GM12891 (cell line): ENCODE data around the gene LONP1. TPM values are rescaled to one million over a fixed set of nuclear protein-coding genes. Genes with fewer than 3 reads are reported as not detected.
"Not testable (repeated sequence)": the region's sequence is repeated elsewhere in the genome, so short reads cannot be mapped to it uniquely, and the experiment has no call there.

Experiments
- DNase-seq: peaks from one replicate; pipeline ENCODE4 v3.0.0; 2011; ENCODE audit warnings: low spot score; ENCODE audit not compliant: insufficient read length
- FAIRE-seq: peaks from 2 replicates; lab custom pipeline; 2011; peaks lifted over from hg19 to GRCh38; lab: Jason Lieb, UNC
- PAX5 ChIP-seq: IDR thresholded peaks from 2 replicates; pipeline ENCODE4 v1.6.1; 2011; ENCODE audit warnings: low read length, moderate library complexity, mild to moderate bottlenecking; ENCODE audit not compliant: insufficient read depth, severe bottlenecking
- POLR2A ChIP-seq: IDR thresholded peaks from 2 replicates; pipeline ENCODE4 v1.6.1; 2011; ENCODE audit warnings: low read depth, low read length, control low read depth
- POLR2AphosphoS5 ChIP-seq: IDR thresholded peaks from 2 replicates; pipeline ENCODE4 v1.6.1; 2011; ENCODE audit warnings: low read depth, low read length, control low read depth
- POU2F2 ChIP-seq: IDR thresholded peaks from 2 replicates; pipeline ENCODE4 v1.6.1; 2011; ENCODE audit warnings: low read depth, mild to moderate bottlenecking, control low read depth, low read length, moderate library complexity
- SPI1 ChIP-seq: IDR thresholded peaks from 2 replicates; pipeline ENCODE4 v1.6.1; 2011; ENCODE audit warnings: low read depth, low read length, control low read depth
- TAF1 ChIP-seq: IDR thresholded peaks from 2 replicates; pipeline ENCODE4 v1.6.1; 2011; ENCODE audit warnings: low read depth, low read length, control low read depth
- polyA plus RNA-seq: library from polyadenylated mRNA; unstranded; fragments of >200 nt; gene quantifications from one replicate; pipeline ENCODE4 v1.2.1, GENCODE V29; 2012; ENCODE audit warnings: low read depth, missing spikeins, inconsistent platforms; ENCODE audit not compliant: missing spikeins

Gene LONP1, protein sequence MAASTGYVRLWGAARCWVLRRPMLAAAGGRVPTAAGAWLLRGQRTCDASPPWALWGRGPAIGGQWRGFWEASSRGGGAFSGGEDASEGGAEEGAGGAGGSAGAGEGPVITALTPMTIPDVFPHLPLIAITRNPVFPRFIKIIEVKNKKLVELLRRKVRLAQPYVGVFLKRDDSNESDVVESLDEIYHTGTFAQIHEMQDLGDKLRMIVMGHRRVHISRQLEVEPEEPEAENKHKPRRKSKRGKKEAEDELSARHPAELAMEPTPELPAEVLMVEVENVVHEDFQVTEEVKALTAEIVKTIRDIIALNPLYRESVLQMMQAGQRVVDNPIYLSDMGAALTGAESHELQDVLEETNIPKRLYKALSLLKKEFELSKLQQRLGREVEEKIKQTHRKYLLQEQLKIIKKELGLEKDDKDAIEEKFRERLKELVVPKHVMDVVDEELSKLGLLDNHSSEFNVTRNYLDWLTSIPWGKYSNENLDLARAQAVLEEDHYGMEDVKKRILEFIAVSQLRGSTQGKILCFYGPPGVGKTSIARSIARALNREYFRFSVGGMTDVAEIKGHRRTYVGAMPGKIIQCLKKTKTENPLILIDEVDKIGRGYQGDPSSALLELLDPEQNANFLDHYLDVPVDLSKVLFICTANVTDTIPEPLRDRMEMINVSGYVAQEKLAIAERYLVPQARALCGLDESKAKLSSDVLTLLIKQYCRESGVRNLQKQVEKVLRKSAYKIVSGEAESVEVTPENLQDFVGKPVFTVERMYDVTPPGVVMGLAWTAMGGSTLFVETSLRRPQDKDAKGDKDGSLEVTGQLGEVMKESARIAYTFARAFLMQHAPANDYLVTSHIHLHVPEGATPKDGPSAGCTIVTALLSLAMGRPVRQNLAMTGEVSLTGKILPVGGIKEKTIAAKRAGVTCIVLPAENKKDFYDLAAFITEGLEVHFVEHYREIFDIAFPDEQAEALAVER
- 53.0 TPM for polyA plus RNA-seq

DNA sequence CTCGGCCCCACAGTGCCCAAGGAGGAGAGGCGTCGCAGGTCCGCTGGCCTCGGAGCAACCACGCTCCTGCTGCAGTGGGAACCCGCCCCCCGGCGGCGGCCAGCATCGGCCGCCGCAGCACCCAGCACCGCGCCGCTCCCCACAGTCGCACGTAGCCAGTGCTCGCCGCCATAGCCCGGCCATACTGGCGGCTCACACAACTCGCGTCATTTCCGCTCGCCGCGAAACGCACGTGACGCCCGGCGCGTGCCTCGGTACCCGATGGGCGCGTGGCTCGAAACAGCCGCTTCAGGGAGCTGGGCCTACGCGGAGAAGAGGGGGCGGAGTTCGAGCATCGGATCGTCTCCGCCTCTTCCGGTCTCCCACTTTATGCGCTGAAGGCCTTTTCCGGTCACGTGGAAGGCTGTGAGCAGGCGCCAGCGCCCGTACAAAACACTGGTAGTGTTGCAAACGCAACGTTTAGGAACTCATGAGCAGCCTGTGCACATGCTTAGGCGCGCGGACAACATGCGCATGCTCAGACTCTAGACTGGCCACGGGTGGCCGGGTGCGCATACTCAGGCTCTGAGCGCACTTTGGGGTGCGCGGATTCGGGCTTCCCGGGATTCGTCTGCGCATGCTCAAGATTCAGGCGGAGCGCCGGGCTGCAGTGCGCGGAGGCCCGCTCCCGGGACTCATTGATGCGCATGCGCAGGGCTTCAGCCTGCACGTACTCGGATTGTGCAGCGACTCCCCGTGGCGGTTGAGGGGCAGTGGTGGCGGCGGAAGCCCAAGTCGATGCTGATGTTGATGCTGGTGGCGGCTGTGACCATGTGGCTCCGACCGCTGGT is at the start of gene LONP1, which contains the start of gene CATSPERD:
Gene LONP1 (minus strand): TSS at position 186 of the 830 bp plus-strand sequence. CDS start 14 bp downstream, at position 172.
Gene CATSPERD (plus strand): TSS at position 677 of the 830 bp plus-strand sequence. CDS start 101 bp downstream, at position 778.
- DNase-seq: peak; percentile 99
- peak; percentile 99 for FAIRE-seq
- peak; percentile 79 for TF ChIP-seq POLR2A
- no peak for TF ChIP-seq SPI1
- no peak for TF ChIP-seq POU2F2
- peak; percentile 89 for TF ChIP-seq TAF1
- peak; percentile 88 for TF ChIP-seq POLR2AphosphoS5
- TF ChIP-seq PAX5: peak; percentile 19

DNA sequence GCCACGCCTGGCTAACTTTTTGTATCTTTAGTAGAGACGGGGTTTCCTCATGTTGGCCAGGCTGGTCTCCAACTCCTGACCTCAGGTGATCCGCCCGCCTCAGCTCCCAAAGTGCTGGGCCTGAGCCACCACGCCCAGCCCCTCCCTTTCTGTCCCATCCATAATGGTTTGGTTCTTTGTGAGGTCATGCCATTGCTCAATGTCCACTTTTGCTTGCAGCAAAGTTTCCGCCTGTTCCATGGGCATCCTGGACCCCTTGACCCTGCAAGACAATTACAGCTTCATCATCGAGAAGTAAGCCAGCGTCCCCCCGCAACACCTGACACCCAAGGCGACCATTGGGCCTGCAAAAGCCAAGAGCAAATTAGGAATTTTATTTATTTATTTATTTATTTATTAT is 48.0 kb upstream of the LONP1 start:
- TF ChIP-seq POLR2A (no peak), SPI1 (no peak)
- no peak for DNase-seq
- no peak for FAIRE-seq

DNA sequence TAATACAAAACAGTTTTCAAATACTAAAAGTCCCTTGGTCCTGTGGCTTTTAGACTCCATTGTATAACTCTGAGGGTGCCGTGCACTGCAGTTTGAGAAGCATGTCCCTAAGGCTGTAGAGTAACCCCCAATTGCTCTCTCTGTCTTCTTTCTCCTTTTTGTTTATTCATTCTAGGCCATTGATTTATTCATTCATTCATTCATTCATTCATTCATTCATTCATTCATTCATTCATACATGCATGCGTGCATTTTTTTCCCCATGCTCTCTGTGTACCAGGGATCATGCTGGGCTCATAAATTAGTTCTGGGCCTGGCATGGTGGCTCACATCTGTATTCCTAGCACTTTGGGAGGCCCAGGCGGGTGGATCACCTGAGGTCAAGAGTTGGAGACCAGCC is 45.3 kb upstream of the LONP1 start:
- no peak for FAIRE-seq
- DNase-seq: no peak
- TF ChIP-seq PAX5 (no peak), POLR2AphosphoS5 (no peak), POLR2A (no peak), POU2F2 (no peak), TAF1 (no peak), SPI1 (no peak)

DNA sequence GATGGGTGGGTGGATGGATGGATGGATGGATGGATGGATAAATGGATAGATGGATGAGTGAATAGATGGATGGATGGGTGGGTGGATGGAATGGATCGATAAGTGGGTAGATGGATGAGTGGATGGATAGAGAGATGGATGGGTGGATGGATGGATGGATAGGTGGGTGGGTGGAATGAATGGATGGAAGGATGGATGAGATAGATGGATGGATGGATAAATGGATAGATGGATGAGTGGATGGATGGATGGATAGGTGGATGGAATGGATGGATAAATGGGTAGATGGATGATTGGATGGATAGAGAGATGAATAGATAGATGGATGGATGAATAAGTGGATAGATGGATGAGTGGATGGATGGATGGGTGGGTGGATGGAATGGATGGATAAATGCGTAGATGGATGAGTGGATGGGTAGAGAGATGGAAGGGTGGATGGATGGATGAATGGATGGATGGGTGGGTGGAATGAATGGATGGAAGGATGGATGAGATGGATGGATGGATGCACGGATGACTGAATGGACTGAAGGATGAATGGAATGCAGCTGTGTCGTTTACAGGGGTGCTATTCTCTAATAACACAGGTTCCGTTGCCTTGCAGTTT is 42.8 kb upstream of the LONP1 start:
- TF ChIP-seq TAF1 (no peak), POU2F2 (no peak), SPI1 (no peak), POLR2AphosphoS5 (no peak), PAX5 (no peak), POLR2A (no peak)
- no peak for FAIRE-seq
- DNase-seq: no peak

DNA sequence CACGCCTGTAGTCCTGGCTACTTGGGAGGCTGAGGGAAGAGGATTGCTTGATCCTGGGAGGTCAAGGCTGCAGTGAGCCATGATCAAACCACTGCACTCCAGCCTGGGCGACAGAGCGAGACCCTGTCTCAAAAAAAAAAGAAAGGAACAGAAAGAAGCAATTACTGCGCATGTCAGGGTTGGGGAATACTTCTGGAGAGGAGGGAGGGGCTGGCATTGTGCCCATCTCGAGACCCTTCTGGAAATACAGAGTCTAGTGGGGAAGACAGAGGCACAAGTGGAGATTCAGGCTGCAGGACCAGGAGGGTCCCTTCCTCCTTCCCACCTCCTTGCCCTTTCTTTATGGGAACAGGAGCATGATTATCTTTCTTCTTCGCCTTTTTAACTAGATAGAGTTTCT is 33.8 kb upstream of the LONP1 start:
- DNase-seq: no peak
- TF ChIP-seq POLR2A (no peak), TAF1 (no peak), SPI1 (no peak), POU2F2 (no peak), POLR2AphosphoS5 (no peak), PAX5 (no peak)
- no peak for FAIRE-seq

DNA sequence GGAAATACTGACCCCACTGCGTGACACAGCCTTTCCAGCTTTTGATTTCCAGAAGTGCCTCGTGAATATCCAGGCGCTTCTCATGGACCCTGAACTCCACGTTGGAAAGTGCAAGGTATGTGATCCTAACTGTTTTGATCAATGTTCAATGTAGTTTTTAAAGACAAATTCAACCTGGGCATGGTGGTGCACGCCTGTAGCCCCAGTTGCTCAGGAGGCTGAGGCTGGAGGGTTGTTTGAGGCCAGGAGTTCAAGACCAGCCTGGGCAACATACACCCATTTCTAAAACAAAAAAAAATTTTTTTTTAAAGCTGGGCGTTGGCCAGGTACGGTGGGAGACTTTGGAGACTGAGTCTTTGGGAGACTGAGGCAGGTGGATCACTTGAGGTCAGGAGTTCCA is 31.8 kb upstream of the LONP1 start:
- FAIRE-seq (no peak), DNase-seq (no peak)
- no peak for TF ChIP-seq POLR2AphosphoS5

DNA sequence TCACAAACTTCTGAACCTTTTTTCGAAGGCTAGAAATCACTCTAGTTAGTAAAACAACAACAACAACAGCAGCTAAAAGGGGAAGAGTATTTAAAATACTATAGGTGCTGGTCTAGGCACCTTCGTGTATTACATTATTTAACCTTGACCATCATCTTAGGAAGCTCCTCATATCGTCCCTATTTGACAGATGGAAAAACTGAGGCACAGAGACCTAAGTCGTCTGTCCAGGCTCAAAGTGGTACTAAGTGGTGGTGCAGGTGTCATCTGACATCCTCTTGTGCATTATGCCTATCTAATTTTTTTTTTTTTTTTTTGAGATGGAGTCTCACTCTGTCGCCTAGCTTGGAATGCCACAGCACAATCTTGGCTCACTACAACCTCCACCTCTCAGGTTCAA is 29.6 kb upstream of the LONP1 start:
- no peak for FAIRE-seq
- TF ChIP-seq POLR2A (no peak), PAX5 (no peak), SPI1 (no peak), TAF1 (no peak), POLR2AphosphoS5 (no peak), POU2F2 (no peak)
- no peak for DNase-seq

DNA sequence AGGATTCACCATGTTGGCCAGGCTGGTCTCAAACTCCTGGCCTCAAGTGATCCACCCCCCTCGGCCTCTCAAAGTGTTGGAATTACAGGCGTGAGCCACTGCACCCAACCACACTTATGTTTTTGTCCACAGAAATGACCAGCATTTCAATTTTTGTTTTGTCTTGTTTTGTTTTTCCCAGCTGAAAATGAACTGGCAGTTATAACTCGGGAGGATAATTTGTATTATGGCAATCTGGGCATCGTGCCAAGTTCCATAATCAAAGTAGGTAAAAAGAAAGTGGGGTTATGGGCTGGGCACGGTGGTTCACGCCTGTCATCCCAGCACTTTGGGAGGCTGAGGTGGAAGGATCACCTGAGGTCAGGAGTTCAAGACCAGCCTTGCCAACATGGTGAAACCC is 29.0 kb upstream of the LONP1 start:
- not testable (repeated sequence) for DNase-seq, FAIRE-seq

DNA sequence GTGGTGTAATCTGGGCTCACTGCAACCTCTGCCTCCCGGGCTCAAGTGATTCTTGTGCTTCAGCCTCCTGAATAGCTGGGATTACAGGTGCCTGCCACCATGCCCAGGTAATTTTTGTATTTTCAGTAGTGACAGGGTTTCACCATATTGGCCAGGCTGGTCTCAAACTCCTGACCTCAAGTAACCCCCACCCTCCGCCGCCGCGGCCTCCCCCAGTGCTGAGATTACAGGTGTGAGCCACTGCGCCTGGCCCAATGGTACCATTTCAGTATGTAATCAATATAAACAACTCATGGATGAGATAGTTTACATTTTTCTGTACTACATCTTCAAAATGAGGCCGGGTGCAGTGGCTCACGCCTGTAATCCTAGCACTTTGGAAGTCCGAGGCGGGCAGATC is 25.1 kb upstream of the LONP1 start:
- DNase-seq, FAIRE-seq: not testable (repeated sequence)
